ENCODE data around the gene TMEM63B.
"Not testable (repeated sequence)": the region's sequence is repeated elsewhere in the genome, so short reads cannot be mapped to it uniquely, and the experiment has no call there.

Gene TMEM63B

DNA sequence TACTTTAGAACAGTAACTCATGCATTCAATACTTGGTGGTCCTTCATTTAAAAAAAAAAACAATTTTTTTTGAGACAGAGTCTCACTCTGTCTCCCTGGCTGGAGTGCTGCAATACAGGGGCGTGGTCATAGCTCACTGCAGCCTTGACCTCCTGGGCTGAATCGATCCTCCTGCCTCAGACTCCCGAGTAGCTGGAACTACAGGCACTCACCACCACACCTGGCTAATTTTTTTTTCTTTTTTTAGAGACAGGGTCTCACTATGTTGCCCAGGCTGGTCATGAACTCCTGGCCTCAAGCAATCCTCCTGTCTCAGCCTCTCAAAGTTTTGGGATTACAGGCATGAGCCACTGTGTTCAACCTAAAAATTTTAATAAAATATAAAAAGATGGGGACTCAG is 17.2 kb downstream of the TMEM63B start:
- DNase-seq (ENCODE audit: low read depth): not testable (repeated sequence)

DNA sequence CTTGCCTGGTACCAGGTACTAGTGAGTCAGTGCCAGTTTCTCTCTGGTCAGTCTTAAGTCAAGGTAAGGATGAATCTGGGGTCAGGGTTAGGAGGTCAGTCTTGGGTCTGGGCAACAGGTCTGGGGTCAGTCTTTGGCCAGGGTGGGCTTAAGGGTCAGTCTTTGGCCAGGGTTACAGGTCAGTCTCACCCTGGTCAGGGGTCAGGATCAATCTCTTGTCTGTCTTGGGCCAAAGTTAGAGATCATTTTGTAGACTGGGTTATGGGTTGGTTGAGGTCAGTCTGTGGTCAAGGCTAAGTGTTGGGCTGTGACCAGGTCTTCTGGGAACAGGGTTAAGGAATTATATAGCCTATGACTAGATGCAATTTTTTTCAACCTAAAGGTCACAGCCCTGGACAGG is 18.5 kb downstream of the TMEM63B start:
- DNase-seq (ENCODE audit: low read depth): no peak

DNA sequence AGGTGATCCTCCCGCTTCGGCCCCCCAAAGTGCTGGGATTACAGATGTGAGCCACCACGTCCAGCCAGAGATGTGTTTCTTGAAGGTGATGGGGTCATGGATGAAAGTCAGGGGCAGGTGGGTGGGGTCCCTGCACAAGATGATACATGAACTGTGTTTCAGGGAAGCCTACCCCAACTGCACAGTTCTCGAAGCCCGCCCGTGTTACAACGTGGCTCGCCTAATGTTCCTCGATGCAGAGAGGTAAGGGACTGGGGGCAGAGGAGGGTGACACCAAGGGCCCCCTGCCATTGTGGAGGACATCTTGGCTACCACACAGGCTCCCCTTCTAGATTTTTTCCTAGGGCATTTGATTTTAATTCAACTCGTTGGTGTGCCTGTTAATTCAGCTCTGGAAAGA is 19.3 kb downstream of the TMEM63B start:
- DNase-seq (ENCODE audit: low read depth): no peak

GRCh38 chr6:44147256-44147655 is 19.9 kb downstream of the TMEM63B start:
- DNase-seq (ENCODE audit: low read depth): no peak

- no peak for DNase-seq (ENCODE audit: low read depth)
These were observed 21.0 kb downstream of the TMEM63B start for GRCh38 chr6:44148306-44148705.

DNA sequence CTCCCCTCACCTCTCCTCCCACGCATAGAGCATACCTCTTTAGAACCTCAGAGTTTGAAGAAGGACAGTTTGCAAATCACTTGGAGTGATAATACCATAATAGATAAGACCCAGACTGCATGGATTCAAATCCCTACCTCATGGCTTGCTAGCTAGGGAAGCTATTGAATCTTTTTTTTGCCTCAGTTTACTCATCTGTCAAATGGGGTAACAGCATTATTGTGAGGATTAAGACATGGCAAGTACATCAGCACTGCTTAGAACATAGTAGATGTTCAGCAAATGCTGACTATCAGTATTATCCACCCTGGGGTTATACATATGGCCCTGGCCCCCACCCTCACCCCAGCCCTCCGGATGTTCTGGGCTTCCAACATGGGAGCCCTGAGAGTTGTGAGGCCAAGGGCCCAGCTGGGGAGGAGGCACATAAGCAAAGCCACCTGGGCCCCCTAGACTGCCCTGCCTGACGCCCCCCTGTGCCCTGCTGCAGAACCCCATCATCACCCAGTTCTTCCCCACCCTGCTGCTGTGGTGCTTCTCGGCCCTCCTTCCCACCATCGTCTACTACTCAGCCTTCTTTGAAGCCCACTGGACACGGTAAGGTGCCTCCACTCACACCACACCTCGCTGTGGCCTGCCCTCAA is 22.1 kb downstream of the TMEM63B start:
- DNase-seq (ENCODE audit: low read depth): no peak

- DNase-seq (ENCODE audit: low read depth): no peak
These were observed 23.1 kb downstream of the TMEM63B start for GRCh38 chr6:44150317-44150917.

DNA sequence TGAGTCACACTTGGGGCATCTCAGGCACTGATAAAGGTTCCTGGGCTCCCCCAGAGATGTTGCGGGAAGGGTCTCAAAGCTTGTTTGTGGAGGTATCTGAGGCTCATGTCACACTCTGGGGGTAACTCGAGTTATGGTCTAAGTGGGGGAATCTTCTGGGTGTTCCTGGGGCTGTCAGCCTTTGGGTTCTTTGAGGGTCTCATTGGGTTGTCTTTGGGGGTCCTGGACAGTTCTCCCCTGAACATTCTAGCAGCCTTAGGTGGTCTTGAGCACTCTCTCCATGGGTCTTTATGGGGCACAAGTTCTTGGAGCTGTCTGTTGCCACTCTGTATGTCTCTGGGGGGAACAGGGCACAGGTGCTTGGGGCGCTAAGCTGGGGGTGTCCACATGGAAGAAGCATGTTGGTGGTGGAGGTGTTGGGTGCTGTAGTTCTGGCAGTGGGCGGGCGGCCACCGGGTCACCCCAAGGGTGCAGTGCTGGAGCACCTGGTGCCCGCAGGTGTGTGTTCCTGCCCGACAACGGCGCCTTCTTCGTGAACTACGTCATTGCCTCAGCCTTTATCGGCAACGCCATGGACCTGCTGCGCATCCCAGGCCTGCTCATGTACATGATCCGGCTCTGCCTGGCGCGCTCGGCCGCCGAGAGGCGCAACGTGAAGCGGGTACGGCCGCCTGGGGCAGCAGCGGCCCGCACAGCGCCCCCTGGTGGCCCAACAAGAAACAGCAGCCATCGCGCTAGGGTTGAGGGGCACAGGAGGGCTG is 24.2 kb downstream of the TMEM63B start:
- peak; percentile 61 for DNase-seq (ENCODE audit: low read depth)

GRCh38 chr6:44152109-44152461 is 24.7 kb downstream of the TMEM63B start:
- DNase-seq (ENCODE audit: low read depth): no peak

DNA sequence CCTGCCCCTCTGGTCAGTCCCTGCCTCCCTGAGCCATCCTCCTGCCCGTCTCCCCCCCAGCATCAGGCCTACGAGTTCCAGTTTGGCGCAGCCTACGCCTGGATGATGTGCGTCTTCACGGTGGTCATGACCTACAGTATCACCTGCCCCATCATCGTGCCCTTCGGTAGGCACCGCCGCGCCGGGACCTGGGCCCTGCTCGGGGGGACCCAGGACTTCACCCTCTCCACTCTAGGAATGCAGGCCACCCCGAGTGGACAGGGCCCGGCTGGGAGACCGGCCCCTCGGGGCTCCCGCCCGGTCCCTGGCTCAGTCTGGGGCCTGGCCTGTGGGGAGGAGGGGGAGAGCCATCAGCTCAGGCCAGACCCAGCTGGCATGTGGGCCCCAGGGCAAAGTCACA is 25.2 kb downstream of the TMEM63B start:
- no peak for DNase-seq (ENCODE audit: low read depth)

DNA sequence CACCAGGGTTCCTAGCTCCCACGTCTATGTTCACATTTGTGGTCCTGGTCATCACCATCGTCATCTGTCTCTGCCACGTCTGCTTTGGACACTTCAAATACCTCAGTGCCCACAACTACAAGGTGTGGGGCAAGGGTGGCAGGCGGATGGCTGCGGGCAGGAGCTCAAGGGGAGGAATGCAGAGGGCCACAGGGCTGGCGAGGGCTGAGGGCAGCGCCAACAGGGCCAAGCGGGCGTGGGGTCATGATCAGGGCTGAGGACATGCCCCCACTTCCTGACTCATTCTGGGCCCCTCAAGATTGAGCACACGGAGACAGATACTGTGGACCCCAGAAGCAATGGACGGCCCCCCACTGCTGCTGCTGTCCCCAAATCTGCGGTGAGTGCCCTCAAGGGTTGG is 26.7 kb downstream of the TMEM63B start:
- no peak for DNase-seq (ENCODE audit: low read depth)

GRCh38 chr6:44156494-44157151 is 29.3 kb downstream of the TMEM63B start:
- DNase-seq (ENCODE audit: low read depth): no peak

DNA sequence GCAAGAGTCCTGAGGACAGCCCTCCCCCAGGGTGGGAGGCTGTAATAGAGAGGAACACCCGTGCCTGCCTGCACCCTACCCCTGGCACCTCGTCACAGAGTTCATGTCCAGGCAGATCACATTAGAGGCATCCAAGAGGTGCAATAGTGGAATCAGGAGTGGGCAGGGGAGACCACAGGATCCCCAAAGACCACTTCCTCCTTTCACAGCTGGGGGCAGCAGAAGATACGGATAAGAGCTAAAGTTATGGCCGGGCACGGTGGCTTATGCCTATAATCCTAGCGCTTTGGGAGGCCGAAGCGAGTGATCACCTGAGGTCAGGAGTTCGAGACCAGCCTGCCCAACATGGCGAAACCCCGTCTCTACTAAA is 29.8 kb downstream of the TMEM63B start:
- no peak for DNase-seq (ENCODE audit: low read depth)

DNA sequence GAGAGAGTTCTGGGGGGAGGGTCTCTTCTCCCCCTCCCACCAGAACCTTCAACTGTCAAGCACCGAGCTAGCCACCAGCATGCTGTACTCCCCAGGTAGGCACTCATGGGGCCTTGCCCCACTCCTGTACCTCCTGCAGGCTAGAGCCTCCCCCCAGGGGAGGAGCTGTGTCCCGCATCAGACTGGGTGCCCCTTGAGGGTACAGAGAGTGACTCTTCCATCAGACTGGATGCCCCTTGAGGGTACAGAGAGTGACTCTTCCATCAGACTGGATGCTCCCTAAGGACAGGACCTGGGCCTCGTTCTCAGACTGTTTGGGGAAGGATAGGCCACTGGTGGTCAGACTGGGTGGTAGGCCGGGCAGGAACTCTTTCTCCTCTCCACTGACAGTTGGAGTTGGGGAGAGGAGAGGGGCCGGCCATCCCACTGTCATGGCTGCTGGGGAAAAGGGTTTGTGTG is 31.4 kb downstream of the TMEM63B start, which contains the start of gene CAPN11:
CAPN11 (plus strand) TSS at position 51 of the 459 bp plus-strand sequence; CDS start at position 80, 29 bp downstream.
- no peak for DNase-seq (ENCODE audit: low read depth)

DNA sequence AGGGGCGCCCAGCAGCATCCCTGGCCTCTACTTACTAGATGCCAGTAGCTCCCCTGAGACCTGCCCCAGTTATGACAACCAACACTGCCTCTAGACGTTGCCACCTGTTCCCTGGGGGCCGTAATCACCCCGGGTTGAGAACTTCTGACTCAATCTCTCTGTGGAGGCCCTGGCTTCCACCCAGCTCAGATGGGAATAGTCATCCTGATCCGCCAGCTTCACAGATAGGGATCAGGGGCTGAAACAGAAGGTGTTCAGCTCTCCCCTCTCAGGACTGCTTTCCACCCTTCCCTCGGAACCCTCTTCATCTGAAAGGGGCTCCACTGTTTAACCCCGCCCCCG is 34.6 kb downstream of the TMEM63B start:
- no peak for DNase-seq (ENCODE audit: low read depth)

DNA sequence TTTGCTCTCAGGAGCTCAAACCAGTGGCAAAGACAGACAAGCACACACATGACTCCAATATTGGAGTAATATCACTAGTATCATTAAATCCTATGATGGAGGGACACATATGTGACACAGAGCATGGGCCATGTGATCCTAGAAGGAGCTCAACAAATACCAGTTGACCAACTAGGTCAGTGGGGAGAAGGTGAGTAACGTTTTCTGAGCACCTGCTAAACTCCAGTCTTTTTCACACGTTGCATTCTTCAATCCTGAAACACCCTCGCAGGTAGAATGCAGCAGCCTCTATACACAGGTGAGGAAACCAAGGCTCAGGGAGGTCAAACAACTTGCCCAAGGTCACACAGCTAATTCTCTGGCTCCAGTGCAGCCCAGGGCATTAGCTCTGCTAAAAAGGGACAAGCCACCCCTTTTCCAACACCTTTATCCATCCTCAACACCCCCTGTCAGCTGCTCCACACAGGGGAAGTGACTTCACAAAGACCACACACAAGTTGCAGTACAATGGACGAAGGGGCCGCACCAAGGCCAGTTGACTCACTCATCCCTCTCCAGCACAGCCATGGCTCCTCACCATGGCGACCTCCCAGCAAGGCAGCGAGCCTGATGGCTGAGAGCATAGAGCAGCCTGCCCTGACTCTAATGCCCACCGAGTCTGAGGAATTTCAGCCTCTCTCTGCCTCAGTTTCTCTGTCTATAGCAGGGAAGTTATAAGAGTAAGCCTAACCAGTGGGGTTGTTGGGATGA is 35.7 kb downstream of the TMEM63B start:
- no peak for DNase-seq (ENCODE audit: low read depth)

DNA sequence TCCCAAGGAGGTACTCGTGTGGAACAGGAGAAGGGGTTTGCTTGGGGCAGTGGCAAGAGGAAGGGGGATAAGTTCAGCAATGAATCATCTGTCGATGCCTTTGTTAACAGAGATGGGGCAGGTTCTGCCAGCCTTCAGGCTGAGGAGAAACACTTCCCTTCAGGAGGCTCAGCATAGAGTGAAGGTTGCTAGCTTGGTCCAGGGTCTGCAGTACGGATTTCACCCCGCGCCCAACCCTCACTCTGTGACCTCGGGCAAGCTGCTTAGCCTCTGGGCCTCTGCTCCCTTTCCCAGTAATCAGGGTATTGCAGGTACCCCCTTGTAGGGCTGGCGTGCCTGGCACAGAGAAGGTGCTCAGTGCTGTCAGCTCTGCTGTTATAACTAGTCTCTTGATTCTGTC is 38.8 kb downstream of the TMEM63B start:
- no peak for DNase-seq (ENCODE audit: low read depth)

GRCh38 chr6:44166591-44167184 is 39.3 kb downstream of the TMEM63B start:
- DNase-seq (ENCODE audit: low read depth): no peak

DNA sequence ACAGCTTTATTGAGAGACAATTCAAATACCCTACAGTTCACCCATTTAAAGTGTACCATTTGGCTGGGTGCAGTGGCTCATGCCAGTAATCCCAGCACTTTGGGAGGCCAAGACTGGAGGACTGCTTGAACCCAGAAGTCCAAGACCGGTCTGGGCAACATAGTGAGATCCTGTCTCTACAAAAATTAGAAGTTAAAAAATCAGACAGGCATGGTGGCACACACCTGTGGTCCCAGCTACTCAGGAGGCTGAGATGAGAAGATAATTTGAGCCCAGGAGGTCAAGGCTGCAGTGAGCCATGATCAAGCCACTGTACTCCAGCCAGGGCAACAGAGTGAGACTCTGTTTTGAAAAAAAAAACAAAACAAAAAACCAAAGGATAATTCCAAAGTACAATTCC is 40.2 kb downstream of the TMEM63B start:
- no peak for DNase-seq (ENCODE audit: low read depth)

GRCh38 chr6:44169154-44169553 is 41.8 kb downstream of the TMEM63B start:
- no peak for DNase-seq (ENCODE audit: low read depth)

DNA sequence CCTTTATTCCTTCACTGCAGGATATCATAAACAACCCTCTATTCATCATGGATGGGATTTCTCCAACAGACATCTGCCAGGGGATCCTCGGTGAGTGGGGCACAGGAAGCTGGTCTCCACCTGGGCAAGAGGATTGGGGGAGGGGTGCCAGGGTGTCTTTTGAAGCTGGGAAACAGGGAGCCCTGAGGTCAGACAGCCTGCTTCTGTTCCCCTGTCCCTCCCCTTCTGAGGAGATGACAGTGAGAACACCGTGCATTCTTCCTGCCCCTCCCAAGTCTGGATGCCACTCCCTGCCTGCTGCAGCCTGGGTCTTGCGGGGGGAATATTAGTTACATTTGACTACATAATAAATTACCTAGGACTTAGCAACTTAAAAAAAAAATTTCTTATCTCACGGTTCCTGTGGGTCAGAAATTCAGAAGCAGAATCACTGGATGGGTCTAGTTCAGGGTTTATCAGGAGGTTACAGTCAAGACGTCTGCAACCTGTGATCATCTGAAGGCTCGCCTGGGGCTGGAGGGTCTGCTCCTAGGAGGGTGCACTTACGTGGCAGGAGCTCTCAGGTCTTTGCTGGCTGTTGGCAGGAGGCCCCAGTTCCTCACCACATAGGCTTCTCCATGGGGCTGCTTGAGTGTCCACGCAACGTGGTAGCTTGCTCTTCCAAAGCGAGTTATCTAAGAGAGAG is 42.7 kb downstream of the TMEM63B start:
- no peak for DNase-seq (ENCODE audit: low read depth)

All from stimulated activated CD8-positive, alpha-beta memory T cell treated with anti-CD3 and anti-CD28 coated beads, Interleukin-12 subunit alpha, Interleukin-12 subunit beta, amount 100 ng/mL, for 4 hours (primary cell).